Hematopoietic multipotent progenitor cell treated with erythropoietin and hydrocortisone succinate and interleukin-3 and kit ligand, for 15 days (in vitro differentiated cells): ENCODE data around the gene TAB2.
"Not testable (repeated sequence)": the region's sequence is repeated elsewhere in the genome, so short reads cannot be mapped to it uniquely, and the experiment has no call there.

Experiments
- DNase-seq: peaks from one replicate; pipeline ENCODE4 v3.0.0-alpha.2; 2015; ENCODE audit warnings: low spot score

Gene TAB2

GRCh38 chr6:149444360-149445094, 127.0 kb downstream of the TAB2 start:
- DNase-seq = not testable (repeated sequence)

- DNase-seq = no peak
These were observed 127.6 kb downstream of the TAB2 start for GRCh38 chr6:149445095-149445466.

- no peak for DNase-seq
These were observed 128.1 kb downstream of the TAB2 start for GRCh38 chr6:149445573-149445972.

GRCh38 chr6:149446791-149447376, 129.4 kb downstream of the TAB2 start:
- DNase-seq = no peak

- DNase-seq = no peak
These were observed 131.4 kb downstream of the TAB2 start for GRCh38 chr6:149448821-149449453.

- no peak for DNase-seq
These were observed 132.5 kb downstream of the TAB2 start for GRCh38 chr6:149449831-149450678.

GRCh38 chr6:149450679-149451375, 133.3 kb downstream of the TAB2 start:
- DNase-seq = no peak

GRCh38 chr6:149451376-149452036, 134.0 kb downstream of the TAB2 start:
- no peak for DNase-seq

- DNase-seq = no peak
These were observed 134.8 kb downstream of the TAB2 start for GRCh38 chr6:149452037-149452939.

GRCh38 chr6:149453597-149454345, 136.3 kb downstream of the TAB2 start:
- DNase-seq = no peak

GRCh38 chr6:149454346-149454848, 136.9 kb downstream of the TAB2 start:
- DNase-seq = no peak

- DNase-seq = no peak
These were observed 137.7 kb downstream of the TAB2 start for GRCh38 chr6:149455031-149455732.

GRCh38 chr6:149456311-149457021, 139.0 kb downstream of the TAB2 start:
- DNase-seq = no peak

- no peak for DNase-seq
These were observed 139.9 kb downstream of the TAB2 start for GRCh38 chr6:149457316-149457884.

GRCh38 chr6:149458196-149458595, 140.7 kb downstream of the TAB2 start:
- no peak for DNase-seq

- no peak for DNase-seq
These were observed 141.3 kb downstream of the TAB2 start for GRCh38 chr6:149458806-149459205.

- no peak for DNase-seq
These were observed 142.2 kb downstream of the TAB2 start for GRCh38 chr6:149459761-149460160.

- not testable (repeated sequence) for DNase-seq
These were observed 142.7 kb downstream of the TAB2 start for GRCh38 chr6:149460249-149460648.
